Measurements from ENCODE around the gene KIFC3. TPM values are rescaled to one million over a fixed set of nuclear protein-coding genes. Genes with fewer than 3 reads are reported as not detected.

Gene KIFC3
- total and polyA plus RNA-seq, 7 donors, result 3.1 to 17.8 (median 6.6) TPM

- peaks cover 5% of the 10 kb centered on the region for H3K4me1 ChIP-seq
- TF ChIP-seq, protein P1, sequence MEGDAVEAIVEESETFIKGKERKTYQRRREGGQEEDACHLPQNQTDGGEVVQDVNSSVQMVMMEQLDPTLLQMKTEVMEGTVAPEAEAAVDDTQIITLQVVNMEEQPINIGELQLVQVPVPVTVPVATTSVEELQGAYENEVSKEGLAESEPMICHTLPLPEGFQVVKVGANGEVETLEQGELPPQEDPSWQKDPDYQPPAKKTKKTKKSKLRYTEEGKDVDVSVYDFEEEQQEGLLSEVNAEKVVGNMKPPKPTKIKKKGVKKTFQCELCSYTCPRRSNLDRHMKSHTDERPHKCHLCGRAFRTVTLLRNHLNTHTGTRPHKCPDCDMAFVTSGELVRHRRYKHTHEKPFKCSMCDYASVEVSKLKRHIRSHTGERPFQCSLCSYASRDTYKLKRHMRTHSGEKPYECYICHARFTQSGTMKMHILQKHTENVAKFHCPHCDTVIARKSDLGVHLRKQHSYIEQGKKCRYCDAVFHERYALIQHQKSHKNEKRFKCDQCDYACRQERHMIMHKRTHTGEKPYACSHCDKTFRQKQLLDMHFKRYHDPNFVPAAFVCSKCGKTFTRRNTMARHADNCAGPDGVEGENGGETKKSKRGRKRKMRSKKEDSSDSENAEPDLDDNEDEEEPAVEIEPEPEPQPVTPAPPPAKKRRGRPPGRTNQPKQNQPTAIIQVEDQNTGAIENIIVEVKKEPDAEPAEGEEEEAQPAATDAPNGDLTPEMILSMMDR (IDR thresholded peaks at IDR 0.05), result no peak
- DNase-seq, result peak; percentile 12 to 45
- 89 to 93% (median 91%) methylated on average over 12 of the region's 12 CpGs for WGBS, 3 donors
- H3K36me3 ChIP-seq (ENCODE audit: insufficient read depth in 1 of 2, low read depth in 1 of 2), result no peaks in the 10 kb centered on the region
- no peak overlapping the region for H3K27ac ChIP-seq
- no peaks in the 10 kb centered on the region for H3K9me3 ChIP-seq
- no peak overlapping the region for H3K4me3 ChIP-seq
- no peak for ATAC-seq
- intact Hi-C loops (cut with DNase I), result no loop called here
- H3K27me3 ChIP-seq (ENCODE audit: insufficient read depth in 3 of 3, low read length in 2 of 3), result no peaks in the 10 kb centered on the region
These were observed 40.3 kb downstream of the KIFC3 start for GRCh38 chr16:57761957-57762356.

- Histone ChIP-seq H3K36me3 (ENCODE audit: insufficient read depth in 1 of 2, low read depth in 1 of 2) (no peaks in the 10 kb centered on the region), H3K4me3 (no peak overlapping the region), H3K27ac (no peak overlapping the region), H3K27me3 (ENCODE audit: insufficient read depth in 3 of 3, low read length in 2 of 3) (no peaks in the 10 kb centered on the region), H3K4me1 (peaks cover 5% of the 10 kb centered on the region), H3K9me3 (no peaks in the 10 kb centered on the region)
- TF ChIP-seq, protein P1 (IDR thresholded peaks at IDR 0.05), result no peak
- ATAC-seq (no peak), DNase-seq (peak; percentile 9 to 34)
- intact Hi-C loops (cut with DNase I), result no loop called here
- WGBS, 3 donors, result 76 to 81% (median 77%) methylated on average over 9 of the region's 9 CpGs
These were observed 41.0 kb downstream of the KIFC3 start for GRCh38 chr16:57761301-57761700.

DNA sequence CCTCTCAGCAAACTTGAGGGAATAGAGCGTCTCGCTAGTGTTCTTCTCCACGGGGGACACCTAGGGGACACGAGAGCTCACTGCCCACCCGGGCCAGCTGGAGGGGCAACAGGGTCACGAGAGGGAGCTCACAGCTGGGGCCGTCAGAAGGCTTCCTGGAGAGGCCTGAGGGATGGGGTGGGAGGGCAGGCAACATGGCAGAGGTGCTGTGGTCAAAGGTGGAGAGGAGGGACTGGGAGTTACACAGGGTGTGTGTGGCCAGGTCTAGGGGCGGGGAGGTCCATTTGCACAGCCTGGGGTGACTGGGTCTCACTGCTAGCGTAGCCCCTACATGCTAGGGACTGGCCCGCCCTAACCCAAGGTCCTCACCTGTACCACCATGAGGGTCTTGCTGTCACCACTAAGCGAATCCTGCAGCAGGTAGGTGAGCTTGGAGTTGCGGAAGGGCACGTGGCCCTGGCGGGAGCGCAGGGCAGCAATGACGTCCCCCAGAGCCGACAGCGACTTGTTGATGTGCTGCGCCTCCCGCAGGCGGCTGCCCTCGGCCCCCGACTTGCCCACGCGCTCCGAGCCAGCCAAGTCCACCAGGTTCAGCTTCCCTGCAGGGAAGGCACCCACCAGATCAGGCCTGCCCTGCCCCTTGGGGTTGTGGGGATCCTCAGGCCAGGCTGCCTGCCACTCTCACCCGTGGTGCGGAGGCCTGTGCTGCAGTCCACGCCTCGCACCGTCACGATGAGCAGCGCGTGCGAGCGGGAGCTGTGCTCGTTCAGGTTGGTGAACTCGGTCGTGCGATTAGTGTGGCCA is 41.7 kb downstream of the KIFC3 start:
- no peak overlapping the region for H3K4me3 ChIP-seq
- DNase-seq (peak; percentile 14 to 28), ATAC-seq (no peak)
- TF ChIP-seq, protein P1 (IDR thresholded peaks at IDR 0.05), result no peak
- H3K9me3 ChIP-seq, result no peaks in the 10 kb centered on the region
- peaks cover 5% of the 10 kb centered on the region for H3K4me1 ChIP-seq
- no peak overlapping the region for H3K27ac ChIP-seq
- peaks cover 0 to 5% of the 10 kb centered on the region in 2 donors for H3K36me3 ChIP-seq (ENCODE audit: insufficient read depth in 1 of 2, low read depth in 1 of 2)
- no peaks in the 10 kb centered on the region for H3K27me3 ChIP-seq (ENCODE audit: insufficient read depth in 3 of 3, low read length in 2 of 3)
- 80 to 86% (median 81%) methylated on average over 39 to 40 of the region's 40 CpGs for WGBS, 3 donors
- intact Hi-C loops (cut with DNase I), result no loop called here

GRCh38 chr16:57759541-57760356 is 42.5 kb downstream of the KIFC3 start:
- Histone ChIP-seq H3K4me1 (peaks cover 5% of the 10 kb centered on the region), H3K27ac (no peak overlapping the region), H3K36me3 (ENCODE audit: insufficient read depth in 1 of 2, low read depth in 1 of 2) (peaks cover 0 to 11% of the 10 kb centered on the region in 2 donors), H3K9me3 (no peaks in the 10 kb centered on the region), H3K27me3 (ENCODE audit: insufficient read depth in 3 of 3, low read length in 2 of 3) (no peaks in the 10 kb centered on the region), H3K4me3 (no peak overlapping the region)
- DNase-seq (peak; percentile 14 to 47), ATAC-seq (no peak)
- TF ChIP-seq, protein P1 (IDR thresholded peaks at IDR 0.05), result no peak
- intact Hi-C loops (cut with DNase I), result loop anchor here (5.0 to 10.0 kb wide), 3 partner anchors 103 to 245 kb away; partner anchors contain the start of genes USB1 (in 2 of the 2) and ZNF319 (in 2 of the 2)
- WGBS, 3 donors, result 85 to 88% (median 85%) methylated on average over 21 of the region's 21 CpGs
